ACC112 (cell line): Measurements from ENCODE around the gene DNAH11.

Source experiments
- H2AFZ ChIP-seq: fragments of 200-600 bp; sonication (generic); one replicate; pipeline ENCODE4 v1.6.0; 2017; ENCODE audit warnings: antibody characterized with exemption, low read length; ENCODE audit not compliant: unreplicated experiment
- H3K27ac ChIP-seq: fragments of 200-600 bp; sonication (generic); 2 replicates; pipeline ENCODE4 v1.5.1; 2014; ENCODE audit warnings: low read depth, mild to moderate bottlenecking, antibody characterized with exemption, low read length, moderate library complexity
- H3K27me3 ChIP-seq: fragments of 200-600 bp; sonication (generic); 2 replicates; pipeline ENCODE4 v1.6.1; 2014; ENCODE audit warnings: mild to moderate bottlenecking, antibody characterized with exemption, low read length, moderate library complexity, mixed read lengths; ENCODE audit not compliant: insufficient read depth
- H3K36me3 ChIP-seq: fragments of 200-600 bp; sonication (generic); 2 replicates; pipeline ENCODE4 v1.6.1; 2016; ENCODE audit warnings: mild to moderate bottlenecking, antibody characterized with exemption, low read length, moderate library complexity, mixed read lengths; ENCODE audit not compliant: insufficient read depth
- H3K4me1 ChIP-seq: fragments of 200-600 bp; sonication (generic); one replicate; pipeline ENCODE4 v1.6.1; 2016; ENCODE audit warnings: low read length, mixed read lengths; ENCODE audit not compliant: insufficient read depth, unreplicated experiment, control insufficient read depth
- H3K4me3 ChIP-seq: fragments of 200-600 bp; sonication (generic); 2 replicates; pipeline ENCODE4 v1.5.1; 2014; ENCODE audit warnings: mild to moderate bottlenecking, low read depth, low read length
- H3K79me2 ChIP-seq: fragments of 200-600 bp; sonication (generic); one replicate; pipeline ENCODE4 v1.6.0; 2016; ENCODE audit warnings: low read length; ENCODE audit not compliant: control insufficient read depth, unreplicated experiment, insufficient read depth

Gene DNAH11

DNA sequence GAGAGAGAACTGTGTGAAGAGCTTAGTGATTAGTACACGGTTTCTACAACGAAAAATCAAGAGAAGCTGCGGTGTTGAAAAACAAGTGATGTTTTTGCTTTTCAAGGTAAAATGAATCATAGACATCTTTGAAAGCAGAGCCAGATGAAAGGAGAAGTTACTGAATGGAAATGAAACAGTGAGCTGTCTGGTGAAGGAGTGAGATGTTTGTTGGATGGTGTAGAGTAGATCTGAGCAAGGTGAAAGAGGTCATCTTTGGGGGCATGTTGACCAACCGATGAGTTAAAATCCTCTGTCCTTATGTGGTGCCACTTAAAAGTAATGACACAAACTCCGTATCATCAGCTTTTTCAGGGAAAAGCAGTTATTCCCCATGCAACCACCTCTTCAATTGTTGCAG lies 225.4 kb downstream of the DNAH11 start:
- Histone ChIP-seq H3K79me2 (no peaks in the 10 kb centered on the region), H3K4me3 (no peak overlapping the region), H2AFZ (no peak overlapping the region), H3K27ac (no peak overlapping the region), H3K4me1 (no peaks in the 10 kb centered on the region), H3K27me3 (peaks cover 3% of the 10 kb centered on the region; the same call in 1 of the 2 replicates), H3K36me3 (no peaks in the 10 kb centered on the region)

DNA sequence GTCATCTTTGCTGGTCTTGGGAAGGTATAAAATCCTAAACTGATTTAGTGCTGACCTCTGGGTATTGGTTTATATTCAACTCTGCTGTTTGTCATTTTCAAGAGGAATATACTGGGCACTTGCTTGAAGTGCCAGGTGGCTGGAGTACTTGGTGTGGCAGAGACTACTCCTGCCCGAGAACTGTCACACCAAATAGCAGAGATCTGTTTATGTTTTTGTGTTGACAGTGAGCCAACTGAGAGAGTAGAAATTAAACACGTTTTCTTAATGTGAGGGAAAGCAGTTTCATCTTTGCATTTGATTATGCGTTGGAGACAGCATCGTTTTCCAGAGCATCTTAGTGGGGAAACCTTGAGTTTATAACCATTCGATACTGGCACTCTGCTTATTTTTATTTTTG lies 228.4 kb downstream of the DNAH11 start:
- no peak overlapping the region for H3K4me3 ChIP-seq
- H3K79me2 ChIP-seq = no peaks in the 10 kb centered on the region
- no peak overlapping the region for H2AFZ ChIP-seq
- peaks cover 3% of the 10 kb centered on the region; the same call in 1 of the 2 replicates for H3K27me3 ChIP-seq
- H3K4me1 ChIP-seq = no peaks in the 10 kb centered on the region
- no peak overlapping the region for H3K27ac ChIP-seq
- no peaks in the 10 kb centered on the region for H3K36me3 ChIP-seq

GRCh38 chr7:21771906-21772610 lies 229.2 kb downstream of the DNAH11 start:
- Histone ChIP-seq H3K27me3 (peaks cover 3% of the 10 kb centered on the region; the same call in 1 of the 2 replicates), H3K36me3 (no peaks in the 10 kb centered on the region), H3K4me3 (no peak overlapping the region), H3K4me1 (no peaks in the 10 kb centered on the region), H2AFZ (peak overlapping the region; percentile 18), H3K27ac (no peak overlapping the region), H3K79me2 (no peaks in the 10 kb centered on the region)

DNA sequence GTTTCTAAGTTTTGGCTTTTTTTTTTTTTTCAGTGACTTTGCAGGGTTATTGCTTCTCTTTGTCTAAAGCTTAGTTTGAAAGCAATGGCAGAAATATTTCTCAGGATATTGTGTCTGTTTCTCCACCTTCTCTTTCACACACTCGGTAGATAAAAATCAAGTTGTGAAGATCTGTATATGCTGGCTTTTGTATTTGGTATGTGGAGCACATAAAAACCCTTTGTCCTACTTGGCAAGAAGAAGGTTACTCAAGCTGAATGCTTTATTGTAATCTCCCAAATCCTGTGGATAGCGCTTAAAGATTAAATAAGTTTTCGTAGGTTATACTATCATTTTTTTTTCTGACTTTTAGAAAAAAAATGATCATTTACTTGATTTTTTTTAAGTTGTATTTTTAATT lies 230.5 kb downstream of the DNAH11 start:
- Histone ChIP-seq H3K27ac (no peak overlapping the region), H2AFZ (no peak overlapping the region), H3K79me2 (no peaks in the 10 kb centered on the region), H3K27me3 (peaks cover 3% of the 10 kb centered on the region; the same call in 1 of the 2 replicates), H3K4me1 (no peaks in the 10 kb centered on the region), H3K36me3 (no peaks in the 10 kb centered on the region), H3K4me3 (no peak overlapping the region)

DNA sequence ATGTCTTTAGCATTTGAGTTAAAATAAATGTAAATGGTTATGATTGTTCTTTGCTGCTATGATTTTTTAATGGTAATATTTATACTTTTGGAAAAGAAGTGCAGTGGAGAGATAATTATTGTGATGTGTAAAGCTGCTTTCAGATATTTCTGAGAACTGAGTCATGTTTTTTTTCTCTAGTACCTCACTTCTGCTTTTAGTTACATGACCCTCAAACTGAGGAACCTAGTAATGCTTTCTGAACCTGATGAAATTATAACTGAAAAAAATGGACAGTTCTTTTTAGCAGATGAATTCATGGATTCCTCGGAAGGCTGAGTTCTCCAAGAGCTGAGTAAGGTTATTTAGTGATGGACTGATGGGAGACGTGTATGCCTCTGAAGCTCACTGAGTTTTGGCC lies 235.1 kb downstream of the DNAH11 start:
- Histone ChIP-seq H3K4me1 (no peaks in the 10 kb centered on the region), H3K36me3 (no peaks in the 10 kb centered on the region), H3K79me2 (no peaks in the 10 kb centered on the region), H3K27ac (no peak overlapping the region), H2AFZ (no peak overlapping the region), H3K27me3 (0 out of 2 replicates have a peak, but pooled peaks cover under 1% of the 10 kb centered on the region), H3K4me3 (no peak overlapping the region)

- no peak overlapping the region for H3K4me3 ChIP-seq
- H3K27me3 ChIP-seq = no peaks in the 10 kb centered on the region
- H3K36me3 ChIP-seq = no peaks in the 10 kb centered on the region
- no peaks in the 10 kb centered on the region for H3K79me2 ChIP-seq
- H3K4me1 ChIP-seq = no peaks in the 10 kb centered on the region
- H2AFZ ChIP-seq = no peak overlapping the region
- H3K27ac ChIP-seq = no peak overlapping the region
These were observed 236.1 kb downstream of the DNAH11 start for GRCh38 chr7:21778953-21779352.

DNA sequence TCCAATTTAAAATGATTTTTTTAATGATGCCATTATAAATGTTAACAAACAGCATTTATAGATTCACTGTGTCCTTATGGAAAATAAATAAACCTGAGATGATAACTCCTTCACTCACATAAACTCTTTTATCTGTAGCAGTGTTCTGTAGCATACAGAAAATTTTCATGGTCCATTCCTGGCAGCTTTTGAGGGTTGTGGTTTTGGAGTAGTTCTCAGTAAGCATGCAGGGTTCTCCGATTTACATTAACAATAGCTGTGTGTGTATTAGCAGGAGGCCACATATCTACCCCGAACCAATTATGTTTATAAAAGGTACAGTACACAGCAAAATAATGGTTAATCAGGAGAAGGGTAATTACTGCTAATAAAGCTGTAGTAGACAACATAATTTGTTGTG lies 240.2 kb downstream of the DNAH11 start:
- no peak overlapping the region for H3K27ac ChIP-seq
- H3K4me3 ChIP-seq = no peak overlapping the region
- H3K27me3 ChIP-seq = 0 out of 2 replicates have a peak, but pooled peaks cover 4% of the 10 kb centered on the region
- no peaks in the 10 kb centered on the region for H3K79me2 ChIP-seq
- no peaks in the 10 kb centered on the region for H3K4me1 ChIP-seq
- H3K36me3 ChIP-seq = no peaks in the 10 kb centered on the region
- H2AFZ ChIP-seq = no peak overlapping the region

GRCh38 chr7:21784989-21785388 lies 242.2 kb downstream of the DNAH11 start:
- Histone ChIP-seq H3K4me3 (no peak overlapping the region), H3K27me3 (0 out of 2 replicates have a peak, but pooled peaks cover 4% of the 10 kb centered on the region), H3K27ac (no peak overlapping the region), H2AFZ (no peak overlapping the region), H3K4me1 (no peaks in the 10 kb centered on the region), H3K79me2 (no peaks in the 10 kb centered on the region), H3K36me3 (no peaks in the 10 kb centered on the region)

DNA sequence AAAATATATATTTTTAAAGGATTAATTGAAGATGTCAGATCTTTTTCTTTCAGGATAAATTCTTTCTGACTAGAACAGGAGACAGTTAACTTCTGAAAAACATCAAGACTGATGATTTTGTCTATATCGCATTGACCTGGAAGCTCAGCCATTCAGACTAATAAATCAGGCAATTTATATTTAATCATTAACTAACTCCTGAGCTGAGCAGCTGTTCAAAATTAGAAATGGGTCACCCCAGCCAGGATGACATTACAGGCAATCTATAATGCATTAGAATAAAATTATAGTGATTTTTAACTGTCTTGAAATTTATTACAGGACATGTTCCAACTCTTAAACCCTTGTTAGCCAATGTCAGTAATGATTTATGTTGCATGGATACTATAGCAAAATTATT lies 263.0 kb downstream of the DNAH11 start:
- Histone ChIP-seq H3K4me3 (no peak overlapping the region), H3K27ac (no peak overlapping the region), H3K4me1 (no peaks in the 10 kb centered on the region), H2AFZ (no peak overlapping the region), H3K36me3 (no peaks in the 10 kb centered on the region), H3K79me2 (no peaks in the 10 kb centered on the region), H3K27me3 (peaks cover 3% of the 10 kb centered on the region; the same call in 1 of the 2 replicates)

GRCh38 chr7:21806388-21806787 lies 263.5 kb downstream of the DNAH11 start:
- H2AFZ ChIP-seq = no peak overlapping the region
- H3K4me1 ChIP-seq = no peaks in the 10 kb centered on the region
- peaks cover under 1% of the 10 kb centered on the region; the same call in 1 of the 2 replicates for H3K27me3 ChIP-seq
- H3K4me3 ChIP-seq = no peak overlapping the region
- H3K27ac ChIP-seq = no peak overlapping the region
- no peaks in the 10 kb centered on the region for H3K36me3 ChIP-seq
- no peaks in the 10 kb centered on the region for H3K79me2 ChIP-seq

- Histone ChIP-seq H3K36me3 (no peaks in the 10 kb centered on the region), H3K27me3 (no peaks in the 10 kb centered on the region), H3K79me2 (no peaks in the 10 kb centered on the region), H3K4me3 (no peak overlapping the region), H3K4me1 (no peaks in the 10 kb centered on the region), H2AFZ (no peak overlapping the region), H3K27ac (no peak overlapping the region)
These were observed 276.2 kb downstream of the DNAH11 start for GRCh38 chr7:21819048-21819447.
